Ascending aorta (tissue), 2 donors: ENCODE results near the gene DLG1. TPM values are rescaled to one million over a fixed set of nuclear protein-coding genes. Genes with fewer than 3 reads are reported as not detected.

ENCODE experiments used
- DNase-seq, 2 donors: peaks; one replicate each; pipeline ENCODE4 v3.0.0-alpha.2; 2019; ENCODE audit warnings: low spot score in 2 of 2
- H3K27ac ChIP-seq, 2 donors: fragments of 200-600 bp; sonication (generic); one replicate each; pipeline ENCODE4 v1.5.1; 2016 to 2017; ENCODE audit warnings: mild to moderate bottlenecking in 1 of 2
- H3K27me3 ChIP-seq: fragments of 200-600 bp; sonication (generic); one replicate; pipeline ENCODE4 v1.5.1; 2017
- H3K36me3 ChIP-seq, 2 donors: fragments of 200-600 bp; sonication (generic); one replicate each; pipeline ENCODE4 v1.5.1; 2016
- H3K4me1 ChIP-seq, 2 donors: fragments of 200-600 bp; sonication (generic); one replicate each; pipeline ENCODE4 v1.5.1; 2016 to 2017; ENCODE audit warnings: mild to moderate bottlenecking in 1 of 2
- H3K4me3 ChIP-seq, 2 donors: fragments of 200-600 bp; sonication (generic); one replicate each; pipeline ENCODE4 v1.5.1; 2016 to 2017; ENCODE audit warnings: mild to moderate bottlenecking in 1 of 2
- H3K9me3 ChIP-seq, 2 donors: fragments of 200-600 bp; sonication (generic); one replicate each; pipeline ENCODE4 v1.5.1; 2016
- intact Hi-C: fragments of 100-400 bp; cut with DNase I; formaldehyde crosslinking; loops from one replicate; pipeline ENCODE4 v1.15.1; 2023
- total RNA-seq: library from RNA; depleted of rRNA; stranded (reverse); fragments of >200 nt; gene quantifications from one replicate; pipeline ENCODE4 v1.1.0, GENCODE V29; 2016
- TF ChIP-seq, protein P1 (sequence below), 3 experiments: fragments of 200-600 bp in 2 of 3; fragments of 450-650 bp in 1 of 3; sonication (generic) in 2 of 3; IDR thresholded peaks; one replicate each; pipeline ENCODE4 v1.5.1; 2016 to 2019; ENCODE audit warnings: antibody characterized with exemption in 3 of 3, mild to moderate bottlenecking in 1 of 3, moderate library complexity in 1 of 3

The DLG1 gene
- total RNA-seq, 1 donor from 2014 or later, result 31.0 TPM

DNA sequence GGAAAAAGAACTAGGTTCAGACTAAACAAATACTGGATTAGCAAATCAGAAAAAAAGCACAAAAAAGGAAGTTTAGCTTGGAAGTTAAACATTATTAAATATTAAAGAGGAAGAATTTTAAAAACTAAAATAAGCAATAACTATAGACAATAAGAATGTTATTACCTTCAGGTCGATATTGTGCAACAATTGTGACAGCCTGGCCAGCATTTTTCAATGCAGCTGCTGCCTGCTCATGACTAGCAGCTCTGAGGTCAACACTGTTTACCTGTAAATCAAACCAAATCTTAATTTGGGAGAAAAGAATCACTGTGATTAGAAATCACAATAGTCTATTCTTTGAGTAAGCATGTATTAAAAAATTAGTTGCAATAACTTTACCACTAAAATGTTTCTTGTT, 193.7 kb downstream of the DLG1 start:
- H3K4me1 ChIP-seq, result no peaks in the 10 kb centered on the region
- TF ChIP-seq, protein P1, sequence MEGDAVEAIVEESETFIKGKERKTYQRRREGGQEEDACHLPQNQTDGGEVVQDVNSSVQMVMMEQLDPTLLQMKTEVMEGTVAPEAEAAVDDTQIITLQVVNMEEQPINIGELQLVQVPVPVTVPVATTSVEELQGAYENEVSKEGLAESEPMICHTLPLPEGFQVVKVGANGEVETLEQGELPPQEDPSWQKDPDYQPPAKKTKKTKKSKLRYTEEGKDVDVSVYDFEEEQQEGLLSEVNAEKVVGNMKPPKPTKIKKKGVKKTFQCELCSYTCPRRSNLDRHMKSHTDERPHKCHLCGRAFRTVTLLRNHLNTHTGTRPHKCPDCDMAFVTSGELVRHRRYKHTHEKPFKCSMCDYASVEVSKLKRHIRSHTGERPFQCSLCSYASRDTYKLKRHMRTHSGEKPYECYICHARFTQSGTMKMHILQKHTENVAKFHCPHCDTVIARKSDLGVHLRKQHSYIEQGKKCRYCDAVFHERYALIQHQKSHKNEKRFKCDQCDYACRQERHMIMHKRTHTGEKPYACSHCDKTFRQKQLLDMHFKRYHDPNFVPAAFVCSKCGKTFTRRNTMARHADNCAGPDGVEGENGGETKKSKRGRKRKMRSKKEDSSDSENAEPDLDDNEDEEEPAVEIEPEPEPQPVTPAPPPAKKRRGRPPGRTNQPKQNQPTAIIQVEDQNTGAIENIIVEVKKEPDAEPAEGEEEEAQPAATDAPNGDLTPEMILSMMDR (IDR thresholded peaks at IDR 0.05), result no peak
- peaks cover 0 to 5% of the 10 kb centered on the region in 2 donors for H3K36me3 ChIP-seq
- H3K27ac ChIP-seq, result no peak overlapping the region
- no peak overlapping the region for H3K4me3 ChIP-seq
- intact Hi-C loops, result no loop called here
- DNase-seq, result no peak
- no peaks in the 10 kb centered on the region for H3K9me3 ChIP-seq
- no peaks in the 10 kb centered on the region for H3K27me3 ChIP-seq

DNA sequence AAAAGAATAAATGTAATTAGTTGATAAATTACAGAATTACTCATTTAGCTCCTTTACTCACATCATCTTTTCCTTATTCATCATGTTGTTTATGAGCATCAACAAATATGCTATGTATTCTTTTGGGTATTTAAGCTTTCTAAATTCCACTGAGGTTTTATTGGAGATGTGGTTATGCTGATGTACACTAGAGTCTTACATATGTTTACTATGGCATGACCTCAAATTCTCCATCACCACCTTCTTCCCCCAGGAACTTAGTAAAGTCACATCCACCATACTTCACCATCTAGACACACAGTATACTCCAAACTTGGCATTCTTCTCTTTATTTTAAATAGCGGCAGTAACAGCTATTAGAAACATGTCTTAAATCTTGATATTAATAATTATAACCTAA, 194.6 kb downstream of the DLG1 start:
- no peak overlapping the region for H3K27ac ChIP-seq
- H3K36me3 ChIP-seq, result peaks cover 0 to 5% of the 10 kb centered on the region in 2 donors
- no peaks in the 10 kb centered on the region for H3K9me3 ChIP-seq
- TF ChIP-seq, protein P1 (IDR thresholded peaks at IDR 0.05), result no peak
- DNase-seq, result no peak
- no peaks in the 10 kb centered on the region for H3K27me3 ChIP-seq
- H3K4me3 ChIP-seq, result no peak overlapping the region
- H3K4me1 ChIP-seq, result no peaks in the 10 kb centered on the region
- intact Hi-C loops, result no loop called here

DNA sequence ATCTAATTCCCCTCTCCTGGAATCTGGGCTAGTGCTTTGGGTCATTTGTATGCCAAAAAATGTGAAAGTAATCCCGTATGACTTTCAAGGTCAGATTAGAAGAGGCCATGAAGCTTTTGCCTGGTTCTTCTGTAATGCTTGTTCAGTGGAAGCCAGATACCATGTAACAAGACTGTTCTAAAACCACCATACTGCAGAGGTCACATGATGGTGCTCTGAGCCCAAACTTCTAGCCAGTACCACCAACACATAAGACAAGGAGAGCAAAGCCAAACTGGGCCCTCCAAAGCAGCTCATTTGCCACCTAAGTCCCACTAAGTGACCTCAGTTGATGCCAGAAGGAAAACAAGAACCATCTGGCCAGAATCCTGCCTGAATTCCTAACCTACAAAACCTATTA, 204.5 kb downstream of the DLG1 start:
- intact Hi-C loops, result no loop called here
- Histone ChIP-seq H3K4me1 (no peaks in the 10 kb centered on the region), H3K27me3 (no peaks in the 10 kb centered on the region), H3K9me3 (no peaks in the 10 kb centered on the region), H3K36me3 (no peaks in the 10 kb centered on the region), H3K27ac (no peak overlapping the region), H3K4me3 (no peak overlapping the region)
- DNase-seq, result no peak
- TF ChIP-seq, protein P1 (IDR thresholded peaks at IDR 0.05), result no peak

DNA sequence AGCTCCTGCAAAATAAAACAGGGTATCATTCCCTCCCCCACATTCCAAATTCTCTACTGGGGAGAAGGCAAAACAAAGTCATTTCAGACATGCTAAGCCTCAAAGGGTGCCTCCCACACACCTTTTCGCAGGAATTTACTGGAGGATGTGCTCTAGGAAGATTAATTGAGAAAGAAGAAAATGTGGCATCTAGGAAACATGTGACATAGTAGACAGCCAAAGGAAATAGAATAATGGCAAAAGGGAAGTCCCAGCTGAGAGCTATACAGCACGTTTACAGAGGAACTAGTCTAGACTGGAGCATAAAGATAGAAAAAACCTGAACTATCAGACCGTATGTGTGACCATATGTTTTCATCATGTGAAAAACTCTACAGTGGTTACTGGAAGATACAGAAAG, 210.0 kb downstream of the DLG1 start:
- Histone ChIP-seq H3K4me3 (no peak overlapping the region), H3K36me3 (no peaks in the 10 kb centered on the region), H3K27me3 (no peaks in the 10 kb centered on the region), H3K27ac (no peak overlapping the region), H3K9me3 (no peaks in the 10 kb centered on the region), H3K4me1 (no peaks in the 10 kb centered on the region)
- intact Hi-C loops, result no loop called here
- TF ChIP-seq, protein P1 (IDR thresholded peaks at IDR 0.05), result no peak
- no peak for DNase-seq

DNA sequence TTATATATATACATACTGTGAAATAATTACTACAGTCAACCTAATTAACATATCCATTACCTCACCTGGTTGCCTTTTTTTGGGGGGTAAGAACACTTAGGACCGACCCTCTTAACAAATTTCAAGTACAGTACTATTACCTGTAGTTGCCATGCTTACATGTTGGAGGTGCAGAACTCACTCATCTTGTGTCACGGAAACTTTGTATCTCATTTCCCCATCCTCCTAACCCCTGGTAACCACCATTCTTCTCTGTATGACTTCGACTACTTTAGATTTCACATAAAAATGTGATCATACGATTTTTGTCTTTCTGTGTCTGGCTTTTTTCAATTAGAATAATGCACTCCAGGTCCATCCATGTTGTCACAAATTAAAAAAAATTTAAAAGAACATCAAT, 213.3 kb downstream of the DLG1 start:
- no peaks in the 10 kb centered on the region for H3K27me3 ChIP-seq
- intact Hi-C loops, result no loop called here

More for the DNA sequence above, 213.3 kb downstream of the DLG1 start:
- Histone ChIP-seq H3K4me1 (no peaks in the 10 kb centered on the region), H3K4me3 (no peak overlapping the region), H3K27ac (no peak overlapping the region), H3K36me3 (no peaks in the 10 kb centered on the region), H3K9me3 (no peaks in the 10 kb centered on the region)
- TF ChIP-seq, protein P1 (IDR thresholded peaks at IDR 0.05), result no peak
- DNase-seq, result no peak
